ENCODE results near the gene CARNS1. TPM values are rescaled to one million over a fixed set of nuclear protein-coding genes. Genes with fewer than 3 reads are reported as not detected.

The CARNS1 gene
- total and polyA plus RNA-seq, 7 donors: 0.16 to 0.83 (median 0.55) TPM; not detected in 2

DNA sequence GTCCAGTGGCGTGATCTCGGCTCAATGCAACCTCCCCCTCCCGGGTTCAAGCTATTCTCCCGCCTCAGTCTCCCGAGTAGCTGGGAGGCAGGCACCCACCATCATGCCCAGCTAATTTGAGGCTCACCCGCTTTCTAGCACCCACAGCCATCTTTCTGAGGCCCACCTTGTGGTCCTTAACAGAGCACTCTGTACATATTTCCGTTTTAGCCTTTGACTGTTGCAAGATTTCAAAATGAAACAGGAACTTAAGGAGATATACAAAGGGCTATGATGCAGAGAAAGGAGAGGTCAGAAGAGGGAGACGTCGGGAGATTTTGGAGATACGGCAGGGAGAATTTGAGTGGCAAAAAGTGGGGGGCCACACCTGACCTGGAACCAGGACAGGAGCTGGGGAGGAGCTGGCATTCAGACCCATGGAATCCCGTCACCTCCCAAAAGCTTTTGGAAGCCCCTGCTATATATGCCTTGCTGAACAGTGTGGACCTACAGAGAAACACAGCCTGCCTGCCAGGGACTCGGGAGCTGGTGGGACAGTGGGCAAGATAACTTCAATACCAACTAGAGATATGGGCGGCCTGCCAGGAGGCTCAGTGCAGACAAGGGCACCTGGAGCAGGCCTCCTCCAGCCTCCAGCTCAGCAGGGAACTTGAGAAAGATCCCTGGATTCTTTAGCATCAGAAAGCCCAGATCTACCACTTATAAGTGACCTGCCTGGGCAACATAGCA, 34.1 kb upstream of the CARNS1 start:
- peaks cover 0 to 18% (median 13%) of the 10 kb centered on the region in 4 donors for H3K4me1 ChIP-seq
- no peak overlapping the region for H3K27ac ChIP-seq
- no peaks in the 10 kb centered on the region for H3K36me3 ChIP-seq
- WGBS, 2 donors: 69 to 77% methylated on average over 13 of the region's 13 CpGs
- TF ChIP-seq, protein P1, sequence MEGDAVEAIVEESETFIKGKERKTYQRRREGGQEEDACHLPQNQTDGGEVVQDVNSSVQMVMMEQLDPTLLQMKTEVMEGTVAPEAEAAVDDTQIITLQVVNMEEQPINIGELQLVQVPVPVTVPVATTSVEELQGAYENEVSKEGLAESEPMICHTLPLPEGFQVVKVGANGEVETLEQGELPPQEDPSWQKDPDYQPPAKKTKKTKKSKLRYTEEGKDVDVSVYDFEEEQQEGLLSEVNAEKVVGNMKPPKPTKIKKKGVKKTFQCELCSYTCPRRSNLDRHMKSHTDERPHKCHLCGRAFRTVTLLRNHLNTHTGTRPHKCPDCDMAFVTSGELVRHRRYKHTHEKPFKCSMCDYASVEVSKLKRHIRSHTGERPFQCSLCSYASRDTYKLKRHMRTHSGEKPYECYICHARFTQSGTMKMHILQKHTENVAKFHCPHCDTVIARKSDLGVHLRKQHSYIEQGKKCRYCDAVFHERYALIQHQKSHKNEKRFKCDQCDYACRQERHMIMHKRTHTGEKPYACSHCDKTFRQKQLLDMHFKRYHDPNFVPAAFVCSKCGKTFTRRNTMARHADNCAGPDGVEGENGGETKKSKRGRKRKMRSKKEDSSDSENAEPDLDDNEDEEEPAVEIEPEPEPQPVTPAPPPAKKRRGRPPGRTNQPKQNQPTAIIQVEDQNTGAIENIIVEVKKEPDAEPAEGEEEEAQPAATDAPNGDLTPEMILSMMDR (IDR thresholded peaks at IDR 0.05): no peak
- TF ChIP-seq POLR2A (IDR thresholded peaks at IDR 0.05) (no peak), POLR2AphosphoS5 (IDR thresholded peaks at IDR 0.05) (no peak), EP300 (IDR thresholded peaks at IDR 0.05) (no peak)
- intact Hi-C loops (cut with DNase I): loop anchor here (5.0 kb wide), 1 partner anchor 114 kb away; the partner anchor contains the start of gene GRK2
- H3K27me3 ChIP-seq: no peaks in the 10 kb centered on the region
- no peak overlapping the region for H3K4me3 ChIP-seq
- H3K9me3 ChIP-seq: no peaks in the 10 kb centered on the region
- DNase-seq: peak; percentile 66

GRCh38 chr11:67382276-67383136, 33.0 kb upstream of the CARNS1 start:
- Histone ChIP-seq H3K4me3 (no peak overlapping the region), H3K27me3 (no peaks in the 10 kb centered on the region), H3K9me3 (no peaks in the 10 kb centered on the region), H3K27ac (no peak overlapping the region), H3K36me3 (no peaks in the 10 kb centered on the region), H3K4me1 (peaks cover 0 to 18% (median 13%) of the 10 kb centered on the region in 4 donors)
- intact Hi-C loops (cut with DNase I): loop anchor here (1.0 to 5.0 kb wide), 3 partner anchors 25 to 115 kb away; partner anchors contain the start of gene GRK2
- peak; percentile 90 for DNase-seq
- no peak for TF ChIP-seq POLR2A (IDR thresholded peaks at IDR 0.05)
- TF ChIP-seq, protein P1 (IDR thresholded peaks at IDR 0.05): peak; percentile 98 to 99 (median 98)
- TF ChIP-seq EP300 (IDR thresholded peaks at IDR 0.05): no peak
- WGBS, 2 donors: 43 to 48% methylated on average over 16 of the region's 16 CpGs

DNA sequence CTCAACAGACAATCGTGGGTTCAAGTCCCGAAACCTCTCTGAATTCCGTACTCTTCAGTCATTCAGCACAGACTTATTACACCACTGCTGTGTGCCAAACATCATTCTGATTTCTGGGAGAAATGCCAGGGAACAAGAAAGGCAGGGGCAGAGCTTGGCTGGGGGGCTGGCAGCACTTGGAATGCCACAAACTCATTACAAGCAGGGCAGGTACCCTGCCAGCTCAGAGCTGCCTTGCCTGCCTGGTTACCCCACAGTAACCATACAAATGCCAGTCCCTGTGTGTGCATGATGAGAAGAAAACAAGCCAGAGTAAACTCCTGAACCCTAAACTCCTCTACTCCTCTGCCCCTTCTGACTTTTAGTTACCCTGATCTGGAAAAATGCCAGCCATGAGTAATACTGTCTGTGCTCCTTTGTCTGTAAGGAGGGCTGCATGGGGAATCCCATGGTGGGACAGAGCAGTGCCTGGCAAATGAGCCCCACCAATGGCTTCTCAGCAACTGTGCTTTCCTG, 30.6 kb upstream of the CARNS1 start:
- Histone ChIP-seq H3K36me3 (no peaks in the 10 kb centered on the region), H3K27me3 (no peaks in the 10 kb centered on the region), H3K4me3 (no peak overlapping the region), H3K27ac (peak overlapping the region in 2 of 4 donors; percentile 41 to 46), H3K4me1 (peaks cover 0 to 18% (median 13%) of the 10 kb centered on the region in 4 donors), H3K9me3 (no peaks in the 10 kb centered on the region)
- DNase-seq: no peak
- no peak for TF ChIP-seq POLR2A (IDR thresholded peaks at IDR 0.05)
- 17 to 63% methylated on average over 3 of the region's 3 CpGs for WGBS, 2 donors
- intact Hi-C loops (cut with DNase I): loop anchor here (5.0 kb wide), 1 partner anchor 118 kb away; the partner anchor contains the start of gene GRK2

- TF ChIP-seq POLR2A (IDR thresholded peaks at IDR 0.05) (no peak), POLR2AphosphoS5 (IDR thresholded peaks at IDR 0.05) (no peak), EP300 (IDR thresholded peaks at IDR 0.05) (no peak)
- TF ChIP-seq, protein P1 (IDR thresholded peaks at IDR 0.05): no peak
Observed at GRCh38 chr11:67387069-67387468, 28.4 kb upstream of the CARNS1 start.

GRCh38 chr11:67387518-67387917, 28.0 kb upstream of the CARNS1 start:
- Histone ChIP-seq H3K9me3 (no peaks in the 10 kb centered on the region), H3K36me3 (no peaks in the 10 kb centered on the region), H3K4me3 (no peak overlapping the region), H3K27ac (no peak overlapping the region), H3K4me1 (peaks cover 0 to 32% (median 26%) of the 10 kb centered on the region in 4 donors), H3K27me3 (no peaks in the 10 kb centered on the region)
- DNase-seq: no peak
- TF ChIP-seq POLR2A (IDR thresholded peaks at IDR 0.05): no peak
- no peak for TF ChIP-seq EP300 (IDR thresholded peaks at IDR 0.05)
- TF ChIP-seq, protein P1 (IDR thresholded peaks at IDR 0.05): no peak
- TF ChIP-seq POLR2AphosphoS5 (IDR thresholded peaks at IDR 0.05): no peak
- intact Hi-C loops (cut with DNase I): no loop called here
- WGBS, 2 donors: 69 to 72% methylated on average over 6 of the region's 6 CpGs

More at GRCh38 chr11:67387069-67387468, 28.4 kb upstream of the CARNS1 start:
- intact Hi-C loops (cut with DNase I): no loop called here
- 47 to 66% methylated on average over 9 of the region's 9 CpGs for WGBS, 2 donors
- Histone ChIP-seq H3K4me1 (peaks cover 0 to 32% (median 24%) of the 10 kb centered on the region in 4 donors), H3K27me3 (no peaks in the 10 kb centered on the region), H3K36me3 (no peaks in the 10 kb centered on the region), H3K4me3 (no peak overlapping the region), H3K27ac (no peak overlapping the region), H3K9me3 (no peaks in the 10 kb centered on the region)
- DNase-seq: no peak
